B cell (primary cell): ENCODE measurements around the gene PRKG2.

Source experiments
- CTCF ChIP-seq: fragments of 200-600 bp; IDR thresholded peaks from one replicate; pipeline ENCODE4 v1.8.0; 2022; ENCODE audit warnings: antibody characterized with exemption, mild to moderate bottlenecking
- EZH2 ChIP-seq: IDR thresholded peaks from 2 replicates; pipeline ENCODE4 v1.6.1; 2012; ENCODE audit warnings: borderline replicate concordance, low read depth, mild to moderate bottlenecking, moderate library complexity, low read length; ENCODE audit not compliant: insufficient read depth, poor library complexity, severe bottlenecking

- TF ChIP-seq CTCF (no peak), EZH2 (no peak)
Measured at GRCh38 chr4:81195475-81195874, 19.5 kb downstream of the PRKG2 start.
